Measurements from ENCODE around the gene AVPR2.

- TF ChIP-seq EP300 (IDR thresholded peaks at IDR 0.05; ENCODE audit: borderline replicate concordance) (no peak), FOXM1 (IDR thresholded peaks at IDR 0.05; ENCODE audit: borderline replicate concordance, low read depth) (no peak), RAD21 (IDR thresholded peaks at IDR 0.05; ENCODE audit: low read depth) (no peak), YY1 (IDR thresholded peaks at IDR 0.05; ENCODE audit: low read depth) (no peak), CEBPB (IDR thresholded peaks at IDR 0.05) (no peak), TEAD4 (IDR thresholded peaks at IDR 0.05) (no peak), REST (IDR thresholded peaks at IDR 0.05; ENCODE audit: low read depth) (no peak)
These were observed 36.8 kb upstream of the AVPR2 start for GRCh38 chrX:153867671-153868070.

Measured in Ishikawa (cell line).